DOHH2 (cell line): Measurements from ENCODE around the gene RBM25.
A peak's percentile ranks its signal among the peaks of the same experiment; 100 is the strongest.

Source experiments
- H3F3A ChIP-seq: fragments of 200-600 bp; sonication (generic), shearing (Covaris generic); 2 replicates; pipeline ENCODE4 v1.6.0; 2016; ENCODE audit warnings: antibody characterized with exemption, mild to moderate bottlenecking; ENCODE audit not compliant: control insufficient read depth, insufficient read depth
- H3K27ac ChIP-seq: fragments of 200-600 bp; sonication (generic); 2 replicates; pipeline ENCODE4 v1.5.1; 2014; ENCODE audit warnings: low read depth, mild to moderate bottlenecking, low read length, moderate library complexity
- H3K27me3 ChIP-seq: fragments of 200-600 bp; sonication (generic); 2 replicates; pipeline ENCODE4 v1.6.1; 2014; ENCODE audit warnings: mild to moderate bottlenecking, low read length, mixed read lengths; ENCODE audit not compliant: control insufficient read depth
- H3K36me3 ChIP-seq: fragments of 200-600 bp; sonication (generic); 2 replicates; pipeline ENCODE4 v1.6.1; 2014; ENCODE audit warnings: mild to moderate bottlenecking, low read length, moderate library complexity, mixed read lengths; ENCODE audit not compliant: control insufficient read depth
- H3K4me1 ChIP-seq: fragments of 200-600 bp; sonication (generic); 2 replicates; pipeline ENCODE4 v1.6.1; 2014; ENCODE audit warnings: mild to moderate bottlenecking, low read length, mixed read lengths; ENCODE audit not compliant: control insufficient read depth
- H3K4me2 ChIP-seq: fragments of 200-600 bp; sonication (generic); 2 replicates; pipeline ENCODE4 v1.6.0; 2014; ENCODE audit warnings: mild to moderate bottlenecking, low read length, moderate library complexity
- H3K4me3 ChIP-seq: fragments of 200-600 bp; sonication (generic); 2 replicates; pipeline ENCODE4 v1.5.1; 2014; ENCODE audit warnings: mild to moderate bottlenecking, low read length, mixed read lengths
- H3K79me2 ChIP-seq: fragments of 200-600 bp; sonication (generic); 2 replicates; pipeline ENCODE4 v1.6.1; 2014; ENCODE audit warnings: mild to moderate bottlenecking, low read length, mixed read lengths; ENCODE audit not compliant: control insufficient read depth
- H3K9me2 ChIP-seq: fragments of 200-600 bp; sonication (generic); replicated peaks from 2 replicates; pipeline ENCODE4 v1.6.1; 2014; ENCODE audit warnings: mild to moderate bottlenecking, low read length, mixed read lengths; ENCODE audit not compliant: control insufficient read depth
- H3K9me3 ChIP-seq: fragments of 200-600 bp; sonication (generic); 2 replicates; pipeline ENCODE4 v1.6.1; 2014; ENCODE audit warnings: antibody characterized with exemption, low read length, mixed read lengths; ENCODE audit not compliant: control insufficient read depth, insufficient read depth
- H4K20me1 ChIP-seq: fragments of 200-600 bp; sonication (generic); 2 replicates; pipeline ENCODE4 v1.6.0; 2014; ENCODE audit warnings: low read depth, mild to moderate bottlenecking, antibody characterized with exemption, low read length, moderate library complexity; ENCODE audit not compliant: control insufficient read depth, insufficient read depth
- CTCF ChIP-seq: fragments of 200-600 bp; sonication (generic); IDR thresholded peaks from one replicate; pipeline ENCODE4 v1.5.1; 2014; ENCODE audit warnings: antibody characterized with exemption, mild to moderate bottlenecking, low read depth, low read length; ENCODE audit not compliant: poor library complexity, severe bottlenecking
- EZH2phosphoT487 ChIP-seq: fragments of 200-600 bp; sonication (generic); IDR thresholded peaks from 2 replicates; pipeline ENCODE4 v1.6.1; 2017; ENCODE audit warnings: borderline replicate concordance, mild to moderate bottlenecking, antibody characterized with exemption, low read length, moderate library complexity, mixed read lengths

The RBM25 gene

DNA sequence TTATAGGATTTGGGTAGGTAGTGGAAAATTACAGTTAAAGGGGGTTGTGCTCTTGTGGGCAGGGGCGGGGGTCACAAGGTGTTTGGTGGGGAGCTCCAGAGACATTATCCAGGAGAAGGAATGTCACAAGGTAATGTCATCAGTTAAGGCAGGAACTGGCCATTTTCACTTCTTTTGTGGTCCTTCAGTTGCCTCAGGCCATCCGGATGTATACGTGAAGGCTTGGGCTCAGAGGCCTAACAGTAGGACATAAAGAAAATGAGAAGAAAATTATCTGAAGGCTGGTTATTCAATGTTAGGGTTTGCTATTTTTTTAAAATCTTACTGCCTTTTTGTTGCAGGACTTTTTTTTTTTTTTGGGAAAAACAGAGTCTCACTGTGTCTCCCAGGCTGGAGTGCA lies 75.5 kb downstream of the RBM25 start:
- Histone ChIP-seq H3K4me1 (peaks cover 14% of the 10 kb centered on the region), H3K9me2 (no peaks in the 10 kb centered on the region), H3F3A (peaks cover 6% of the 10 kb centered on the region; the same call in 1 of the 2 replicates), H3K79me2 (peaks cover 19% of the 10 kb centered on the region), H3K4me2 (no peak overlapping the region), H3K27ac (no peak overlapping the region), H3K36me3 (no peaks in the 10 kb centered on the region; the same call in 1 of the 2 replicates), H4K20me1 (no peaks in the 10 kb centered on the region), H3K27me3 (no peaks in the 10 kb centered on the region), H3K4me3 (no peak overlapping the region), H3K9me3 (no peaks in the 10 kb centered on the region)
- TF ChIP-seq EZH2phosphoT487 (no peak), CTCF (no peak)

DNA sequence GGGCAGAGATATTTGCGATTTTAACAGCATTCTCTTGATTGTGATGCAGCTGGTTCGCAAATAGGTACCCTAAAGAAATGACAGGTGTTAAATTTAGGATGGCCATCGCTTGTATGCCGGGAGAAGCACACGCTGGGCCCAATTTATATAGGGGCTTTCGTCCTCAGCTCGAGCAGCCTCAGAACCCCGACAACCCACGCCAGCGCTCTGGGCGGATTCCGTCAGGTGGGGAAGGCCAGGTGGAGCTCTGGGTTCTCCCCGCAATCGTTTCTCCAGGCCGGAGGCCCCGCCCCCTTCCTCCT lies 77.7 kb downstream of the RBM25 start:
- Histone ChIP-seq H3K27me3 (no peaks in the 10 kb centered on the region), H4K20me1 (no peaks in the 10 kb centered on the region), H3K27ac (peak overlapping the region; percentile 85; the same call in 1 of the 2 replicates), H3K4me2 (peak overlapping the region; percentile 96), H3K4me1 (peaks cover 14% of the 10 kb centered on the region), H3K9me2 (no peaks in the 10 kb centered on the region), H3K4me3 (peak overlapping the region; percentile 94), H3K79me2 (peaks cover 38% of the 10 kb centered on the region), H3K9me3 (no peaks in the 10 kb centered on the region), H3F3A (peaks cover 6% of the 10 kb centered on the region; the same call in 1 of the 2 replicates), H3K36me3 (no peaks in the 10 kb centered on the region; the same call in 1 of the 2 replicates)
- TF ChIP-seq EZH2phosphoT487 (no peak), CTCF (no peak)

- peaks cover 14% of the 10 kb centered on the region for H3K4me1 ChIP-seq
- no peaks in the 10 kb centered on the region for H4K20me1 ChIP-seq
- peak within 1 kb of the TSS; percentile 96 for H3K4me2 ChIP-seq
- TF ChIP-seq CTCF = no peak
- no peak for TF ChIP-seq EZH2phosphoT487
- peaks cover 40% of the 10 kb centered on the region for H3K79me2 ChIP-seq
- H3K27ac ChIP-seq = peak within 1 kb of the TSS; percentile 85
- H3K4me3 ChIP-seq = peak within 1 kb of the TSS; percentile 94
- peaks cover 6% of the 10 kb centered on the region; the same call in 1 of the 2 replicates for H3F3A ChIP-seq
- H3K9me3 ChIP-seq = no peaks in the 10 kb centered on the region
- H3K9me2 ChIP-seq = no peaks in the 10 kb centered on the region
- no peaks in the 10 kb centered on the region; the same call in 1 of the 2 replicates for H3K36me3 ChIP-seq
- H3K27me3 ChIP-seq = no peaks in the 10 kb centered on the region
Observed at GRCh38 chr14:73136387-73137225, 78.3 kb downstream of the RBM25 start, which contains the start of gene PSEN1. Gene PSEN1 (plus strand): TSS chr14:73136507. CDS start chr14:73148020, 11,513 bp downstream.
